Neural crest cell (in vitro differentiated cells): Measurements from ENCODE around the gene KCTD15. TPM values are rescaled to one million over a fixed set of nuclear protein-coding genes. Genes with fewer than 3 reads are reported as not detected.

Experiments used
- DNase-seq: peaks from one replicate; pipeline ENCODE4 v3.0.0; 2021; ENCODE audit warnings: low read depth, mixed read lengths, low spot score
- H3K27ac Mint-ChIP-seq: one replicate; pipeline ENCODE4 v1.8.0; 2021; ENCODE audit warnings: mild to moderate bottlenecking, mixed read lengths; ENCODE audit not compliant: unreplicated experiment
- H3K27me3 Mint-ChIP-seq: 2 replicates; pipeline ENCODE4 v1.8.0; 2021; ENCODE audit warnings: low read depth, mild to moderate bottlenecking, mixed read lengths
- H3K36me3 Mint-ChIP-seq: 2 replicates; pipeline ENCODE4 v1.8.0; 2021; ENCODE audit warnings: low read depth, mild to moderate bottlenecking, mixed read lengths
- H3K4me1 Mint-ChIP-seq: 2 replicates; pipeline ENCODE4 v1.8.0; 2021; ENCODE audit warnings: mixed read lengths
- H3K4me3 Mint-ChIP-seq: one replicate; pipeline ENCODE4 v1.8.0; 2021; ENCODE audit warnings: mild to moderate bottlenecking, mixed read lengths
- H3K9me3 Mint-ChIP-seq: 2 replicates; pipeline ENCODE4 v1.8.0; 2021; ENCODE audit warnings: mixed read lengths
- CTCF ChIP-seq: fragments of 200-600 bp; sonication (generic); conservative IDR thresholded peaks from 2 replicates; pipeline ENCODE4 v1.5.0; 2021; ENCODE audit warnings: antibody characterized with exemption, mild to moderate bottlenecking
- total RNA-seq: library from RNA; stranded (reverse); gene quantifications from 2 replicates; pipeline ENCODE4 v1.2.1, GENCODE V29; 2021

The KCTD15 gene
- total RNA-seq, 1 donor from 2014 or later = 58.3 TPM

- no peak for TF ChIP-seq CTCF
- Mint-ChIP-seq H3K36me3 (peaks cover 10% of the 10 kb centered on the region), H3K4me3 (no peak overlapping the region), H3K27ac (peak overlapping the region; percentile 12), H3K4me1 (peaks cover 19% of the 10 kb centered on the region), H3K27me3 (peaks cover 6% of the 10 kb centered on the region), H3K9me3 (no peaks in the 10 kb centered on the region)
- no peak for DNase-seq
Observed at GRCh38 chr19:33802801-33803200, 6.1 kb downstream of the KCTD15 start.

GRCh38 chr19:33803383-33803782, 6.7 kb downstream of the KCTD15 start:
- H3K27me3 Mint-ChIP-seq = peaks cover 6% of the 10 kb centered on the region
- peaks cover 14% of the 10 kb centered on the region for H3K36me3 Mint-ChIP-seq
- DNase-seq = no peak
- no peaks in the 10 kb centered on the region for H3K9me3 Mint-ChIP-seq
- no peak overlapping the region for H3K4me3 Mint-ChIP-seq
- H3K27ac Mint-ChIP-seq = no peak overlapping the region
- TF ChIP-seq CTCF = no peak
- H3K4me1 Mint-ChIP-seq = peaks cover 18% of the 10 kb centered on the region

- Mint-ChIP-seq H3K27me3 (no peaks in the 10 kb centered on the region), H3K4me1 (peaks cover 10% of the 10 kb centered on the region)
- no peak for TF ChIP-seq CTCF
Observed at GRCh38 chr19:33804021-33804799, 7.5 kb downstream of the KCTD15 start.

GRCh38 chr19:33805313-33805712, 8.6 kb downstream of the KCTD15 start:
- no peaks in the 10 kb centered on the region for H3K4me1 Mint-ChIP-seq
- no peak for DNase-seq
- H3K4me3 Mint-ChIP-seq = no peak overlapping the region
- no peak for TF ChIP-seq CTCF
- H3K36me3 Mint-ChIP-seq = peaks cover 14% of the 10 kb centered on the region
- H3K27me3 Mint-ChIP-seq = no peaks in the 10 kb centered on the region
- H3K27ac Mint-ChIP-seq = no peak overlapping the region
- H3K9me3 Mint-ChIP-seq = no peaks in the 10 kb centered on the region

More at GRCh38 chr19:33804021-33804799, 7.5 kb downstream of the KCTD15 start:
- no peak for DNase-seq
- H3K36me3 Mint-ChIP-seq = peaks cover 14% of the 10 kb centered on the region
- no peak overlapping the region for H3K27ac Mint-ChIP-seq
- H3K9me3 Mint-ChIP-seq = no peaks in the 10 kb centered on the region
- no peak overlapping the region for H3K4me3 Mint-ChIP-seq

- H3K4me1 Mint-ChIP-seq = no peaks in the 10 kb centered on the region
- peaks cover 17% of the 10 kb centered on the region for H3K36me3 Mint-ChIP-seq
- no peak overlapping the region for H3K4me3 Mint-ChIP-seq
- peak overlapping the region; percentile 13 for H3K27ac Mint-ChIP-seq
- TF ChIP-seq CTCF = no peak
- no peaks in the 10 kb centered on the region for H3K27me3 Mint-ChIP-seq
- H3K9me3 Mint-ChIP-seq = no peaks in the 10 kb centered on the region
- DNase-seq = no peak
Observed at GRCh38 chr19:33805840-33806433, 9.3 kb downstream of the KCTD15 start.
